ENCODE results near the gene HCRTR1. TPM values are rescaled to one million over a fixed set of nuclear protein-coding genes. Genes with fewer than 3 reads are reported as not detected.

Gene HCRTR1
- total and polyA plus RNA-seq, 2 donors (not counting 1 experiment from before 2014, with no cell fraction given) = 0.22 TPM; not detected in 1

DNA sequence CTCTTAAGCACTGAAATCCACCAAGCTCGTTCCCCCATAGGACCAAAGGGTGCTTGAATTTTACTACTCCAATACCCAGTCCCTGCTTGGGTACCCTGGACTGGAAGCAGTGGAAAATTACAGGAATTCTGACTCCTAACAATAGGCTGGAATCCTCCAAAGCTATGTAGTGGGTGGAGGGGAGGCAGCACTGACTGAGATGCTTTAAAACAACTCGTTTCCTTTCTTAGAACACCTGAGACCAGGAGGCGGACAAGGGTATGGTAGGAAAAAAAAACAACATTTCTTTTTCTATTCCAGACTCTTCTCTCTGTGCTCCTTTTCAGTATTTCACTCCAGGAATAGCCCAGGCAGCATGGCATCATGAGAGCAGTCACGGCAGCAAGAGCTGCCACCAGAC, 24.9 kb downstream of the HCRTR1 start:
- no peak overlapping the region for H3K4me3 Mint-ChIP-seq
- Histone ChIP-seq H4K20me1 (ENCODE audit: control insufficient read depth, insufficient read depth, low read length, poor library complexity, severe bottlenecking) (peaks cover 39% of the 10 kb centered on the region), H3K4me1 (ENCODE audit: control insufficient read depth in 2 of 2, insufficient read depth in 2 of 2, low read length in 2 of 2) (peaks cover 17 to 19% of the 10 kb centered on the region in 2 donors), H3K4me3 (ENCODE audit: control extremely low read depth in 1 of 5, extremely low read depth in 1 of 5, insufficient read depth in 1 of 5, low read depth in 2 of 5, low read length in 4 of 5) (no peak overlapping the region), H2AFZ (ENCODE audit: insufficient read depth, low read depth, low read length, poor library complexity, severe bottlenecking) (no peak overlapping the region), H3K4me2 (replicated peaks; ENCODE audit: low read depth, low read length, poor library complexity, severe bottlenecking) (no peak overlapping the region), H3K9ac (ENCODE audit: low read length) (no peak overlapping the region), H3K27me3 (replicated peaks in 1 of 4; ENCODE audit: control extremely low read depth in 1 of 4, control insufficient read depth in 3 of 4, insufficient read depth in 4 of 4, low read length in 3 of 4) (no peaks in the 10 kb centered on the region), H3K27ac (ENCODE audit: low read length in 2 of 2) (no peak overlapping the region), H3K36me3 (replicated peaks in 1 of 2; ENCODE audit: control extremely low read depth in 1 of 2, control insufficient read depth in 1 of 2, extremely low read depth in 1 of 2, insufficient read depth in 2 of 2, low read length in 1 of 2) (peaks cover 0 to 5% of the 10 kb centered on the region in 2 experiments), H3K9me3 (ENCODE audit: control extremely low read depth in 1 of 3, control insufficient read depth in 2 of 3, insufficient read depth in 1 of 3, low read length in 2 of 3) (no peaks in the 10 kb centered on the region), H3K79me2 (ENCODE audit: control insufficient read depth, insufficient read depth, low read length) (peaks cover 73% of the 10 kb centered on the region)
- DNase-seq (no peak), ATAC-seq (ENCODE audit: low read depth) (no peak)
- POLR2A ChIA-PET = no interaction called here
- H3K27me3 Mint-ChIP-seq = no peaks in the 10 kb centered on the region
- no peak for TF ChIP-seq EZH2 (IDR thresholded peaks at IDR 0.05; ENCODE audit: borderline replicate concordance, insufficient read depth, low read depth, low read length, poor library complexity, severe bottlenecking)
- TF ChIP-seq, protein P1, sequence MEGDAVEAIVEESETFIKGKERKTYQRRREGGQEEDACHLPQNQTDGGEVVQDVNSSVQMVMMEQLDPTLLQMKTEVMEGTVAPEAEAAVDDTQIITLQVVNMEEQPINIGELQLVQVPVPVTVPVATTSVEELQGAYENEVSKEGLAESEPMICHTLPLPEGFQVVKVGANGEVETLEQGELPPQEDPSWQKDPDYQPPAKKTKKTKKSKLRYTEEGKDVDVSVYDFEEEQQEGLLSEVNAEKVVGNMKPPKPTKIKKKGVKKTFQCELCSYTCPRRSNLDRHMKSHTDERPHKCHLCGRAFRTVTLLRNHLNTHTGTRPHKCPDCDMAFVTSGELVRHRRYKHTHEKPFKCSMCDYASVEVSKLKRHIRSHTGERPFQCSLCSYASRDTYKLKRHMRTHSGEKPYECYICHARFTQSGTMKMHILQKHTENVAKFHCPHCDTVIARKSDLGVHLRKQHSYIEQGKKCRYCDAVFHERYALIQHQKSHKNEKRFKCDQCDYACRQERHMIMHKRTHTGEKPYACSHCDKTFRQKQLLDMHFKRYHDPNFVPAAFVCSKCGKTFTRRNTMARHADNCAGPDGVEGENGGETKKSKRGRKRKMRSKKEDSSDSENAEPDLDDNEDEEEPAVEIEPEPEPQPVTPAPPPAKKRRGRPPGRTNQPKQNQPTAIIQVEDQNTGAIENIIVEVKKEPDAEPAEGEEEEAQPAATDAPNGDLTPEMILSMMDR (IDR thresholded peaks at IDR 0.05) = no peak
- CTCF ChIA-PET = interaction anchor here (1.0 kb wide), 1 partner anchor 19 kb away, joined by 4 read pairs; no protein-coding TSS in a partner anchor
- H3K9me3 Mint-ChIP-seq (ENCODE audit: insufficient read depth) = no peaks in the 10 kb centered on the region
- no peak overlapping the region for H3K27ac Mint-ChIP-seq
- intact Hi-C loops (cut with micrococcal nuclease) = loop anchor here (10.0 kb wide), 4 partner anchors 292 to 1172 kb away; partner anchors contain the start of genes PTP4A2, S100PBP and YARS1
- WGBS (ENCODE audit: insufficient coverage) = 100% methylated on average over 1 of the region's 4 CpGs
- peaks cover 38% of the 10 kb centered on the region for H3K4me1 Mint-ChIP-seq

DNA sequence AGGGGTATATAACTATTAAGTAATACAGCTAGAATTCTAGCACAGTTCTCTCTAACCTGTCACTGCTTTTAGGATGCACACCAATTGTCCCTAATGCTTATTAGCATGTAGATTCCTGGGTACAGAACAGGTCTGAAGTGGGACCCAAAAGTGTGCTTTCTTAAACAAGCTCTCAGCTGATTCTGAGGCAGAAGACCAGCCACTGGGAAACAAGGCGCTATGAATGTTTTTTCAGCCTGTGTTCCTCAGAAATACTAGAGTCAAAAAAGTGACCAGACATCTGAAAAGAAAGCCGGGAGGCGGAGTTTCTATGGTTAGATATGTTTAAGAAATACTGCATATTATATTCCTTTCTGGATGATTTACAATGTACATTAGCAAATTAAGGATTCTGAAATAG, 25.4 kb downstream of the HCRTR1 start:
- Histone ChIP-seq H3K27ac (ENCODE audit: low read length in 2 of 2) (no peak overlapping the region), H3K27me3 (replicated peaks in 1 of 4; ENCODE audit: control extremely low read depth in 1 of 4, control insufficient read depth in 3 of 4, insufficient read depth in 4 of 4, low read length in 3 of 4) (no peaks in the 10 kb centered on the region), H3K4me1 (ENCODE audit: control insufficient read depth in 2 of 2, insufficient read depth in 2 of 2, low read length in 2 of 2) (peaks cover 17 to 19% of the 10 kb centered on the region in 2 donors), H3K9me3 (ENCODE audit: control extremely low read depth in 1 of 3, control insufficient read depth in 2 of 3, insufficient read depth in 1 of 3, low read length in 2 of 3) (no peaks in the 10 kb centered on the region), H3K4me3 (ENCODE audit: control extremely low read depth in 1 of 5, extremely low read depth in 1 of 5, insufficient read depth in 1 of 5, low read depth in 2 of 5, low read length in 4 of 5) (no peak overlapping the region), H3K9ac (ENCODE audit: low read length) (no peak overlapping the region), H3K79me2 (ENCODE audit: control insufficient read depth, insufficient read depth, low read length) (peaks cover 68% of the 10 kb centered on the region), H3K36me3 (replicated peaks in 1 of 2; ENCODE audit: control extremely low read depth in 1 of 2, control insufficient read depth in 1 of 2, extremely low read depth in 1 of 2, insufficient read depth in 2 of 2, low read length in 1 of 2) (peaks cover 0 to 5% of the 10 kb centered on the region in 2 experiments), H2AFZ (ENCODE audit: insufficient read depth, low read depth, low read length, poor library complexity, severe bottlenecking) (no peak overlapping the region), H4K20me1 (ENCODE audit: control insufficient read depth, insufficient read depth, low read length, poor library complexity, severe bottlenecking) (peaks cover 33% of the 10 kb centered on the region), H3K4me2 (replicated peaks; ENCODE audit: low read depth, low read length, poor library complexity, severe bottlenecking) (no peak overlapping the region)
- ChIA-PET CTCF (interaction anchor here (0.9 to 2.8 kb wide), 3 partner anchors 18 to 146 kb away, joined by 3 to 16 read pairs (median 4); no protein-coding TSS in a partner anchor), POLR2A (interaction anchor here (0.5 kb wide), 1 partner anchor 357 kb away, joined by 7 read pairs; no protein-coding TSS in a partner anchor)
- intact Hi-C loops (cut with micrococcal nuclease) = loop anchor here (10.0 kb wide), 4 partner anchors 292 to 1172 kb away; partner anchors contain the start of genes PTP4A2, S100PBP and YARS1
- no peaks in the 10 kb centered on the region for H3K27me3 Mint-ChIP-seq
- no peaks in the 10 kb centered on the region for H3K9me3 Mint-ChIP-seq (ENCODE audit: insufficient read depth)
- H3K27ac Mint-ChIP-seq = no peak overlapping the region
- H3K4me1 Mint-ChIP-seq = peaks cover 34% of the 10 kb centered on the region
- DNase-seq (no peak), ATAC-seq (ENCODE audit: low read depth) (no peak)
- no CpG with 5 or more reads among the region's 3 CpGs for WGBS (ENCODE audit: insufficient coverage)
- H3K4me3 Mint-ChIP-seq = no peak overlapping the region
- TF ChIP-seq, protein P1 (IDR thresholded peaks at IDR 0.05) = no peak
- no peak for TF ChIP-seq EZH2 (IDR thresholded peaks at IDR 0.05; ENCODE audit: borderline replicate concordance, insufficient read depth, low read depth, low read length, poor library complexity, severe bottlenecking)

Measured in B cell (primary cell).